Kidney capillary endothelial cell (primary cell): Measurements from ENCODE around the gene TMEM132E.

Experiments used
- DNase-seq: peaks from one replicate; pipeline ENCODE4 v3.0.0-alpha.2; 2018; ENCODE audit warnings: low spot score

The TMEM132E gene

DNA sequence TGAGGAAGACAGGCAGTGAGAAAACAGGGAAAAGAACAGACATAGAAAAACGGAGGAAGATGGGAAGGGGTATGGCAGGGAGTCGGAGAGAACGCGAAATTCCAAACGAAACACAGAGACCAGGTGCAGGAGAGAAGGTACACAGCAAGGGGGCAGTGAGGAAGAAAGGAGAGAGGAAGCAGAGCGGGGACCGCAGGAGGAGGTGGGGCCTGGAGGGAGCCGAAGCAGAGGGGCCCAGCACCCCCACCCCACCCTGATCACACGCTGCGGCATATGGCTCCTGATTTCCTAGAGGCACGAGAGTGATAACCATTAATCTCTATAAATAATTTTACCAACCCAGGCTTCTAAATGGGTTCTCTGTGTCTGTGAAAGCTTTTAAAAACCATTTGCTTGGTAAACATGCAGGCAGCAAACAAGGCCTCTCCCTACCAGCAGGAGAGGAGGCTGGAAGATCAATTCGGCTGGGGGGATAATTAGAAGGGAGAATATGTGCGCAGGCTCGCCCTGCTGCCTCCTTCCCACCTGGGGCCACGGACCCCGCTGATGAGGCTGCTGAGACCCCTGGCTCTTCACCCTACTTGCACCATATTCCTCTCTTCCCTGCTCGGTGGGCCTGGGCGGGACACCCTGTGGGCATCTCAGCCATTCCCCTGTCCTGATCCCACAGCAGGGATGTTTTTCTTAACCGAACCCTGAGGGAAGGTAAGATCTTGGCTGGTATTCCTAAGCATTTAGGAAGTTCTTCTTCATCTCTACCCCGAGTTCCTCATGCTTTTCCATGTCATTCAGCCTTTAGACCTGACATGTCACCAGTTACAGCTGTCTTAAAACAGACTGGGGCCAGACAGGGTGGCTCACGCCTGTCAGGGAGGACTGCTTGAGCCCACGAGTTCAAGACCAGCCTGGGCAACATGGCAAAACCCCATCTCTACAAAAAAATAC lies 86.7 kb downstream of the TMEM132E start:
- no peak for DNase-seq

DNA sequence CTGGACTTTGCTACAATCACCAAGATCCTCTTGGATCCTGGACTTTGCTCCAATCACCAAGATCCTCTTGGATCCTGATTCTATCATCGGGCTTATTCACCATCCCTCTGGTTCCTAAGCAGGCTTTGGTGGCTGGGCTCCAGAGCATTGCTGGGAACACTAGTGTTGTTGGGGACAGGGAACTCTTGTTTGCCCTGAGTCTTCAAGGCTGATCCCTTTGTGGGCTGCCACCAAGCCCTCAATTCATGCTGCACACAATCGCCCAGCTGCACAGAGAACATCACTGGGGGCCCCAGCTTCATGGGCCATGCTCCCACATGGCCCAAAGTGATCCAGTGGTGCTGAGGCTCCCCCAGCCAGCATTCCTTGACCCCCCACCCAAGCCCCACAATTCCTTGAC lies 88.3 kb downstream of the TMEM132E start:
- no peak for DNase-seq

DNA sequence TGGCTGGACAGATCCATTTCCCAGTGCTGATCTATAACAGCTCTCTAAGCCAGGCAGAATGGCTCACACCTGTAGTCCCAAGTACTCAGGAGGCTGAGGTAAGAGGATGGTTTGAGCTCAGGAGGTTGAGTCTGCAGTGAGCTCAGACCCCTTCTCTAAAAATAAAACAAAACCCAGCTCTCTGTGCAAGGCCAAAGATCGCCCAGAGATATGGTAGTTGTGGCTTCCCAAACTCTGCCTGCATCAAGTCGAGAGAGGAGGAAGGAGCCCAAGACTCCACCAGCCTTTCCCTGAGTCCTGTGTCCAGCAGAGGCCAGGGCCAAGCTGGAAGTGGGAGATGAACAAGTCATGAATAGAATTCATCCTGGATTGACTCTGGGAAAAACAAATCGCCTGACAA lies 88.8 kb downstream of the TMEM132E start:
- no peak for DNase-seq

DNA sequence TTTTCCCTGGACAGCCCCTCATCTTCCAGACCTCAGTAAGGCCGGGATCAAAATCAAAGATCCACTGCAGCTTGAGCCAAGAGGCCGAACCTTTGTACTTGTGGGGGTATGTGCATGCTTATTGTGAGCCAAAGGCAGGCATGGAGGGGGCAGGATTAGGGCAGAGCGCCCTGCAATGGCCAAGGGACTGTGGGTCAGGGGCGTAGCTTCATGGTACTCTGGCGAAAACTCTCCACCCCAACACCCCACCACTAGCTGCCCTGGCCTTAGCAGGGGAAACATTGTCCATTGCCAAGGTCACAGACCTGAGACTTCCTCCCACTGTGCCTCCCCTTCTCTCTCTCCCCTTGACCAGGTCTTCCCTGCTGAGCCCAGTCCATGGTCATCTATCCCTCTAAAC lies 90.1 kb downstream of the TMEM132E start:
- no peak for DNase-seq

- DNase-seq, result no peak
Observed at GRCh38 chr17:34670618-34671017, 91.2 kb downstream of the TMEM132E start.

GRCh38 chr17:34671191-34671590 lies 91.8 kb downstream of the TMEM132E start:
- no peak for DNase-seq

GRCh38 chr17:34672176-34672785 lies 92.9 kb downstream of the TMEM132E start:
- no peak for DNase-seq

DNA sequence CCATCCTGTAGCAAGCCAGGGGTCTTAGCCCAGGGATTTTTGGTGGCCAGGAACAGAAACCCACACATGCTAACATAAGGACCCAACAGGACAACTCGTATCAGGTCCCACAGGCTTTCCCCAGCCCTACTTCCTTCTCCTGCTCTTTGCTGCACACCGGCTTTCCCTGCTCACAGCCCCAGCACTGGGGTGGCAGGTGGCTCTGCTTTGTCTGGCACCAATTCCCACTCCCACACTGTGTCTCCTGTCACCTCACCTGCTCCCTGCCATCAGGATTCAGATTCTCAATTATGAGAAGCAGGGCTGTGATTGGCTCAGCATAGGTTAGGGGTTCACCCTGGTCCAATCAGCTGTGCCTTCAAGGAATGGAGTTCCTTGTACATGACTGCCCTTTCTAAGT lies 94.1 kb downstream of the TMEM132E start:
- DNase-seq, result no peak

DNA sequence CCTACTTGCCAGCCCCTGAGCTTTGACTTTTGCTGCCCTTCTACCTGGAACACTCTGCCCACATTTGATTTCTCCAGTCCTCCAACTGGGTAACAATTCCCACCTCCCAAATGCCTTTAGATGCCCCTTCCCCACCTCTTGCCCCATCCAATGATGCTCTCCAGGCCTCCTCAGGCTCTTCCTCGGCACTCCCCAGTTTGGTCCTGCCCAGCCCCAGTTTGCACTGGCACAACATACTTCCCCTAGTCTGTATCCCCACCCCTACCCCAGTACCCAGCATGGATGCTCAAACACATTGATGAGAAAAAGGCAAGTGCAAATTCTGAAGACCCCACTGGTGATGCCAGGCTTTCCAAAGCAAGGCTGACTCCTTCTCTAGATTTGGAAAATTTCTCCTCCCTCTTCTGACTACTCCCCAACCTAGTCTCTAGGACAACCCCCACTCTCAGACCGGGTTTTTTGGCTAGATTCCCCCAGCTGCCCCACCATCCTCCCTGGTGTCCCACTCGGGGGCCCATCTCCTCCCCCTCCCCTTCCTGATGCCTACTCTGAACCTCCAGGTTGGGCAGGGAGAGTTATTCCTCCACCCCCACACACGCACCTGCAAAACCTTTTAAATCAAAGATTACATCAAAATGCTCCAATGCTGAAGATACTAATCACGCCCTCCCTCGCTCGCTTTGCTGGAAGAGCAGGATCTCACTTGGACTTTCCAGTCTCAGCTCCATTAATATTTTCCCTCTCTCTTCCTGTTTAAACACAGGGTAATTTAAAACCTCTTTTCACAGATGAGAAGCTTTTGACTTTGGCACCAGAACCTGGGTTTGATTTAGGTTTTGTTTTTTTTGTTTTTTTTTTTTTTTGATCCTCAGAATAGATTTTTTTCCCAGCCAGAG lies 94.9 kb downstream of the TMEM132E start:
- no peak for DNase-seq

GRCh38 chr17:34675143-34675542 lies 95.8 kb downstream of the TMEM132E start:
- DNase-seq, result no peak

- DNase-seq, result no peak
Observed at GRCh38 chr17:34675605-34676004, 96.2 kb downstream of the TMEM132E start.

- no peak for DNase-seq
Observed at GRCh38 chr17:34680151-34680550, 100.8 kb downstream of the TMEM132E start.

GRCh38 chr17:34682305-34682704 lies 102.9 kb downstream of the TMEM132E start:
- DNase-seq, result no peak

DNA sequence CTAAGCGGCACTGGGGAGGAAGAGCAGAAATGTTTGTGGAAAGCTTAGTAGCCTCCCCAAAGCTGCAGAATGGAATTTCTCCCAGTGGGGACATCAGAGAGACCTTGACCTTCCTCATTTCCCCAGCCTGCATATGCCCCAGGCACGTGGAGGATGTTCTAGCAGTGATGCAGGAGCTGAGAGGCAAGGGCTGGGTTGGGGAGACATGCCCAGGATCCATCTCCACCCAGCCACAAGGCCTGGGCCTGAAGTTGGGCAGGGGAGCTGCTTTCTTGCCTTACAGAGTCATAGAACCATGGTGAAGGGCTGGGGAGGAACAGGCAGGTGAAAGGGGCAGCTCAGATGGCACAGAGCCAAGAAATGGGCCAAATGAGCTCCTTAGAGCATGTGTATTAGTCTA lies 104.0 kb downstream of the TMEM132E start:
- DNase-seq, result no peak
